HG02763 (cell line): ENCODE data around the gene CCDC88A.
"Not testable (repeated sequence)": the region's sequence is repeated elsewhere in the genome, so short reads cannot be mapped to it uniquely, and the experiment has no call there.

Experiments used
- ATAC-seq: cut with Tn5 transposase; IDR thresholded peaks from one replicate; pipeline ENCODE4 v1.9.1; 2021; ENCODE audit warnings: mild to moderate bottlenecking, moderate library complexity; ENCODE audit not compliant: unreplicated experiment

CCDC88A gene

DNA sequence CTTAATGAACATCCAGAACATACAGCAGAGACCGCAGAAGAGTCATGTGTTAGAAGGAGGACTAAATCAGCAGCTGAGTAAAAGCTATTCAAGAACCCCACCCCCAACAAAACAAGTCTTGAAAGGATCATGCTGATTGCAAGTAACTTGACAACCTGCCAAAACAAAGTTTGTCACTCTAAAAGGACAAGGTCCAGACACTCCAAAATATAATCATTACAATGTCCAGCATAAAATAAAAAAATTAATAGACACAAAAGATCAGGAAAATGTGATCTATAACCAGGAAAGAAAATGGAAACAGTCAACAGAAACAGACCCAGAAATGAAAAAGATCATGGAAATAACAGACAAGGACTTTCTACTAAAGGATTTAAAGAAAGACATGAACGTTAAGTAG lies 28.5 kb downstream of the CCDC88A start:
- no peak for ATAC-seq

DNA sequence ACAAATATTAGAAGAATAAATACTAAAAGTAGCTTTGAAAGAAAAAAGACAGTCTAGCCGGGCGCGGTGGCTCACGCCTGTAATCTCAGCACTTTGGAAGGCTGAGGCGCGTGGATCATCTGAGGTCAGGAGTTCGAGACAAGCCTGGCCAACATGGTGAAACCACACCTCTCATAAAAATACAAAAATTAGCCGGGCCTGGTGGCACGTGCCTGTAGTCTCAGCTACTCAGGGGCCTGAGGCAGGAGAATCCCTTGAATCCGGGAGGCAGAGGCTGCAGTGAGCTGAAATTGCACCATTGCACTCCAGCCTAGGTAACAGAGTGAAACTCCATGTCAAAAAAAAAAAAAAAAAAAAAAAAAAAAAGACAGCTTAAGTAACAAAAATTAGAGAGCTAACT lies 34.1 kb downstream of the CCDC88A start:
- not testable (repeated sequence) for ATAC-seq

DNA sequence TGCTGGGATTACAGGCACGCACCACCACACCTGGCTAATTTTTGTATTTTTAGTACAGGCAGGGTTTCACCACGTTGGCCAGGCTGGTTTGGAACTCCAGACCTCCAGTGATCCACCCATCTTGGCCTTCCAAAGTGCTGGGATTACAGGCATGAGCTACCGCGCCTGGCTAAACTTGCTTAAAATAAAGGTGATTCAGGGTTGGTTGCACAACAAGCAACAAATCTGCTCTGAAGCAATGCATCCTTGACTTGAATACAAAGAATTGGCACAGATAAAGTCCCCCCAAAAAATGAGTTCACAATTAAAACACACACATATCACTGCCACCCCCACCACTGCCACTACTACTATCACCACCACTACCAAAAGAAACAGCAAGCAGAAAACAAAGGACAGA lies 34.9 kb downstream of the CCDC88A start:
- no peak for ATAC-seq

DNA sequence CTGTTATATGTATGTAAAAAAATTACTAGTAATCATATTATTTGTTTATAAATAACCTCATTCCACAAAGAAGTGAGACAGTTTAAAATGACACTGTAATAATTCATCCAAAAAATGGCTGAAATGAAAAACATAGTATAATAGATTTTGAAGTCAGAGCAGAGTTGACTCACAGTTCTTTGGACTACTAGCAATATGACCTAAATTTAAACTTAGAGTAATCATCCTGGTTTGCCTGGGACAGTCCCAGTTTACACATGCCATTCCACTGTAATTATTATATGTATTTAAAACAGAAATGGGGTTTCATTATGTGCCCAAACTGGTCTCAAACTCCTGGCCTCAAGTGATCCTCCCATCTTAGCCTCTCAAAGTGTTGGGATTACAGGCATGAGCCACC lies 48.3 kb downstream of the CCDC88A start:
- no peak for ATAC-seq

DNA sequence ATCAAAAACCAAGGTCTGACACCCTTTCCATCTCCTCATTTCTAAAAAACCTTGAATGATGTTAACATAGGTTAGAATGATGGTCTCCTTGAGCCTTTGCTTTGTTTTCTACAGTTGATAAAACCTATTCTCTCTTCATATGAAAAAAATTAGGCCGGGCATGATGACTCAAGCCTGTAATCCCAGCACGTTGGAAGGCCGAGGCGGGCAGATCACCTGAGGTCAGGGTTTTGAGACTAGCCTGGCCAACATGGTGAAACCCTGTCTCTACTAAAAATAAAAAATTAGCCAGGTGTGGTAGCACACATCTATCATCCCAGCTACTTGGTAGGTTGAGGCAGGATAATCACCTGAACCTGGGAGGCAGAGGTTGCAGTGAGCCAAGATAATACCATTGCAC lies 49.4 kb downstream of the CCDC88A start:
- no peak for ATAC-seq

DNA sequence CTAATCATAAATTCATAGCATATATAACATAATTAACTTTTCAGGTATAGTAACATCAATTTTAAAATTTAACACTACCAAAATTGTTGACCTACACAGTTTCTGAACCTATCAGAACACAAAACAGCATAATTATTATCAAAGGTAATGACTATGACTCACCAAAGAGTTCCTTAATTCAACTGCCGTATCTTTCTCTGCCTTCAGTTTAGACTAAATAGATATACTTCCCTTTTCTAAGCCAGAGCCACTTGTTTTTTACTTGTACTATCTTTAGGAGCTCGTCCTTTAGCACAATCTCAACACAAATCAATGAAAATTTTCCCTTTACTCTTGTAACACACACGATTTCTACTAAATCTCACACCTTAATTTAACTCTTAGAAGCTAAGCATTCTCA lies 54.4 kb downstream of the CCDC88A start:
- ATAC-seq = no peak

DNA sequence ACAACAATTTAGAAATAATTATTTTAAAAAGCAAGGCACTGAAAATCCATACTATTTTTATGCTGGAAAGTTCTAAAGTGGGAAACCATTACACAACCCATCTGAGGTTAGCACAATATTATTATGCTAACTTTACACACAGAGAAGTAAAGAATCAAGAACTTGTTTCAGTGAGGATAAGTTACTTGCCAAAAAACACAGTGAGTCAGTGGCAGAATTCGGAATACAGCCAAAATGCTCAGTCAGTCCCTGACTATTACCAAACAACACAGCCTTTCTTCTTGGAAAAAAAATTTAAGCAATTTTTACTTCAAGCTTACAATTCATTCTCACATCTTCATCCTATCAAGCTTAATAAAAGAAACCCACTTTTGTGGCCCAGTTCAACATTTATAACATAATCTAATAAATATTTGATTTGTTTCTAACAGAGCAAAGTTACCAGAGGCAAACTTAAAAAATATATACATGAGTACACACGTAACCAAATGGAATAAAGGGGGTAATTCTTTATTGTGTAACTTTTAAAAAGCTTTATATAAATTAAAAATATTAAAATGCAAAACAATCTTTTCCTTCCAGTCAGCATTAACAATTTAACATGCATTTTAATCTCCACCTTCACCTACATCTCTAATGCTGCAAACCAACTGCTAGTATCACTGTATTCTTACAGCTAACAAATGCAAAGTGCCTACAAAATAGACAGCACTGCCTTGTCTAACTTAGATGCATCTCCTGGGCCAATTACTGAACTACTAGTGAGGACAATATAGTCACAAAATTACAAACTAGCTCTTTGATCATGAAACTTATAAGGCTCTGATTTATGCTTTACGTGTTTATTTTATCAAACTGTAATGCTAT lies 55.2 kb downstream of the CCDC88A start:
- no peak for ATAC-seq

DNA sequence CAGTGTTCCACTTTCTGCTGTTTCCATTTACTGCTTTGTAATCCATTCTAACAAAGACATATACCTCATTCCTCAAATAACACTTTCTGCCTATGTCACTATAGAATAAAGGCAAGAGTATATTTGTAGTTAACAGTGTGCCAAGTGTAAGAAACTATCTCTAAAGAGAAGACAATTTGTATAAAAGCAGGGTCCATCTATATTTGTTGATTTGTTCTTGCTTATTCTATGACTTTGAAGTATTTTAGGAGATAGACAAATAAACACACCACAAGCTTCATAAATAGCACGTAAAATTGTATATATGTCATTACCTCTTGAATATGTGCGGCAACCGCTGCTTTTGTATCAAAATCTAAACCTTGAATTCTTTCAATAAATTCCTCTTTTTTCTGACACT lies 56.0 kb downstream of the CCDC88A start:
- no peak for ATAC-seq

DNA sequence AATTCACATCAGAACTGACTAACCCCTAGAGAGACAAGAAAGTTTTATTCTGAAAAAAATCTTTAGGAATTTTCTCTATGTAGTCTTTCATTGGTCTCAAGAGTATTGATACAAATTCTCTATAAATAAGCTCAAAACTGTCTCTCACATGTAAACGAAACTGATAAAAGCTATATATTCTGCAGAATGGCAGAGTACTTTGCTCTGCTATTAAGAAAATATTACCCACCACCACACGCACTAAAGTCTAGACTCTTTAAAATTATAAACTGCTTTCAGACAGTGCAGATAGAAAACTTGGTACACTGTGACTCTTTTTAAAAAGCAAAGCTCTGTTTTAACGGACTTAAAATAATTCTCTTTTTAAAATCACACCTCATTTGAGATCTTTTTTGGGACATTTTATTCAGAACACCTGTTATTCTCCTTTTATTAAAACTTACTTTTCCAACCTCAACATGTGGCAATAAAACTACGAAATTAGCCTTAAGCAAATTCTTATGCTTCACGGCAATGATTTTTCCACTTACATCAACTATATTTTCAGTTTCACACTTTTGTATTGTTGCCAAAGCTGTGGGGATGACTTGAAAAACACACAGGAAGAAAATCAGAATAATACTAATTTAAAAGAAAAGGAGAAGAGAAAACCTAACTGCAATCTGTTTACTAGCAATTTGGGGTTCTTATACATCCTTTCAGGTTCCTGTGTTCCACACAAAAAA lies 58.0 kb downstream of the CCDC88A start:
- no peak for ATAC-seq

DNA sequence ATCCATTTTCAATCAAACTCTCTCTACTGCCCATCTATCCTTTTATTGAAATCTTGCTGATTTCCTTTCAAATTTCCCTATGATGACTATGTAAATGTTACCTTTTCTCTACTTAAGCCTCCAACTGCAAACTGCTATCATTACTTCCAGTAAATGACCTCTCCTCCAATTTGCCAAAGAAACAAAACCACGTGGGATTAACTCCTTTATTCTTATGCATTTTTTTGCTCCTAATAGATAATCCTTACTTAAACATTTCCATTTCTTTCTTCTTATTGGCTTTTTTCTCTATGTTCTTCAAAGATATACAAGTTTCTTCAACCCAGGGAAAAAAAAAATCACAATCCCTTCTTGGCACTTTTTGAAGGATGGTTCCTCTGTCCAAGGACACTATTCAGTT lies 61.2 kb downstream of the CCDC88A start:
- no peak for ATAC-seq

DNA sequence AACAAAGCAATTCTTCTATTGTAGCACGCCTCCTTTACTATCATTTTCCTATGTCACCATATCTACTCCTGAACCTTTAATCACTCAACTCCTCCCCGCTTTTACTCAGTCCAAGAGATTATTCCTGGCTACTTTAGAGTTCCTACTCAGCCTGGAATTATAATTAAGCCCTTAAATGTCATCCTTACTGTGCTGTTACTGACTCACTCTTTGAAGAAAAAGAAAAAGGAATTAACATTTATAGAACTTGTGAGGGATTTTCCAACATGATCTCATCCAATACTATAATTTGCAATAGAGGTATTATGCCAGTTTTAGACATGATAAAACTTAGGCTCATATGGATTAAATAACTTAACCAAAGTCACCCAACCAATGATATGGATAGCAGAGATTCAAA lies 61.7 kb downstream of the CCDC88A start:
- ATAC-seq = no peak

DNA sequence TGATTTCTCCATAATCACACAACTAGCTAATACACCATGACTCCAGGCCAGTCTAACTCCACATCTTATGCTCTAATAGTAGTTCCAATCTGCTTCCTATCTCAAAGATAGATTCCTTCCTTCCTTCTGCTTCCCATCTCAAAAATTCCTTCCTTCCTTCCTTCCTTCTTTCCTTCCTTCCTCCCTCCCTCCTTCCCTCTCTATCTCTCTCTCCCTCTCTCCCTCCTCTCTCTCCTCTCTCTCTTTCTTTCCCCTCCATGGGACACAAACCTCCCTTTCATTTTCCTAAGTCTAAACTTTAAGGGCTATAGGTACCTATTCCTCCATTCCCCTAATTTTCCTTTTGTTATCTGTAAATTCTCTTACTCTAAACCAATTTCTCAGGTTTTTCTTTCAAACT lies 62.5 kb downstream of the CCDC88A start:
- ATAC-seq = no peak

DNA sequence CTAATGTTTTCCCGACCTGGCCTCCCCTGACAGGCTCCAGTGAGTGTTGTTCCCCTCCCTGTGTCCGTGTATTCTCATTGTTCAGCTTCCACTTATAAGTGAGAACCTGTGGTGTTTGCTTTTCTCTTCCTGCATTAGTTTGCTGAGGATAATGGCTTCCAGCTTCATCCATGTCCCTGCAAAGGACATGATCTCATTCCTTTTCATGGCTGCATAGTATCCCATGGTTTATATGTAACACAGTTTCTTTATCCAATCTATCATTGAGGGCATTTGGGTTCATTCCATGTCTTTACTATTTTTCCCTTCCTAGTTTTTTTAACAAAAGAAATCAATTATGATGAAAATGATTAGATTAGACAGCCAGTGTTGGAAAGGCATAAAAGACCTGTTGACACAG lies 63.5 kb downstream of the CCDC88A start:
- not testable (repeated sequence) for ATAC-seq

DNA sequence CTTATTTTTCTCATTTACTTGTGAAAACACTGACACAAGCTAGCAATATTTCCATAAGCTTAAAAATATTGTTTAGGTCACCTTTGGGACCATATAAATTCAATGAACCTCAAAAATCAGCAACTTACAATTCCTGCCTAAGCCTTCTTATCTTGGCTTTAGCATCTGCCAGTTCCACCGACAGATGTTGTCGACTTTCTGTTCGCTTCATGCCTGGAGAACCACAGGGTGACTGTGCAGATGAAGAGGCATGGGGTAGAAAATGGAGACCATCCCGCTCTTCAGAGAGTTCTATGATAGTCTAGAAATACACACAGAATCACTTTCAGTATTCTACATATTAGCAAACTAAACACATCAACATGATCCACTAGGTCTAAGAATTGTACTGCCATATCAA lies 64.2 kb downstream of the CCDC88A start:
- no peak for ATAC-seq

DNA sequence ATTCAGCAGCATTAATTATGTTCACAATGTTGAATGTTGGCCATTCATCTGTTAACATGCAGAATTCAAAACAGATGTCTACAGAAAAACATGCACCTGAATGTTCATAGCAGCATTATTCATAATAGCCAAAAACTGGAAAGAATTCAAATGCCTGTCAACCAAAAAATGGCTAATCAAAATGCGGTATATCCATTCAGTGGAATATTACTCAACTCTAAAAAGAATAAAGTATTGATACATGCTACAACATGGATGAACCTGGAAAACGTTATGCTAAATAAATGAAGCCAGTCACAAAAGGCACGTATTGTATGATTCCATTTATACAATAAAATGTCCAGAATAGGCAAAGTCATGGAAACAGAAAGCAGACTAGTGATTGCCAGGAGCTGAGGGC lies 68.0 kb downstream of the CCDC88A start:
- no peak for ATAC-seq

DNA sequence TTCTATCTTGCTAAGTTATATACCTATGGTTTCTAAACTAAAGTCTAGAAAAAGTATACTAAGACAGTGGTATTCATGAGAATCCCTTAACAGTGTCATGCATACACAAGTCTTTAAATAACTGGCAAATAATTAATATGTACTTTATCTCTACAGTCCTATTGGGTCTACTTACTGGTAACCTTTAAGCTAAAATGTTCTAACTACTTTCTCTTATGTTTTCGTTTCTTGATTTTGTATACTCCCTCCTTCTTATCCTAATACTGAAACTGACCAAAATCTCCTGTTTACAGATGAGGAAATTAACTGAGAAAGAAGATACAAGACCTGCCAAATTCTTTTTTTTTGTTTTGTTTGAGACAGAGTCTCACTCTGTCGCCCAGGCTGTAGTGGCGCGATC lies 74.6 kb downstream of the CCDC88A start:
- no peak for ATAC-seq

DNA sequence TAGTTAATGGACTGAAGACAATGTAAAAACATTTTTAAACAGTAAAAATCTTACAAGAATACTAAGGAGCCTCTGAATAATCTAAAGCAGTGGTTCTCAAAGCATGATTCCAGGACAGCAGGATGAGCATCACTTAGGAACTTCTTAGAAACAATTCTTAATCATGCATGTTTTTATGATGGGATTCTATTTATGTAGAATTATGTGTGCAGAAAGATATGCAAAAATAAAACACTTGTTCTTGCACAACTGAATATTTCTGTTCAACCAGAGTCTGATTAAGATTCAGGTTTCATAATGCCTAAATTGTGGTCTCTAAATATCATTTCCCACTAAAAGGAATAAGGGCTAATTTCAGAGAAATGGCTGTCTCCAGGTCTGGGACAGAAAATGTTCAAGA lies 81.4 kb downstream of the CCDC88A start:
- ATAC-seq = no peak

DNA sequence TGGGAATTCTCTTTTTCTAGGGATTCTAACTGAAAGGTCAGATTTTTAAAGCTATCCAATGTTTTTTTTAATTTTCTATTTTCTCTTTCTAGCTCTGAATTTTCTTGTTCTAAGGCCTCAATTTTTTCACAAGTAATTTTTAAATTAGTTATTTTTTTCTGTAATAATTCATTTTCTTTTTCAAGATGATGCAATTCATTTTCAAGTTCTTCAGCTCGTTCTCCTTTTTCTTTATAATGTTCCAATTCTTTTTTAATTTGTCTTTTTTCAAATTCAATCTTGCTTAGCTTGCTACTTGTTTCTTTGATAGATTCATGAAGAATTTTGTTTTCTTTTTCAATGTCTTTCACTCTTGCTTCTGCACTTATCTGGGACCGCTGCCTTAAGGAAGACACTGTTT lies 84.9 kb downstream of the CCDC88A start:
- ATAC-seq = no peak

DNA sequence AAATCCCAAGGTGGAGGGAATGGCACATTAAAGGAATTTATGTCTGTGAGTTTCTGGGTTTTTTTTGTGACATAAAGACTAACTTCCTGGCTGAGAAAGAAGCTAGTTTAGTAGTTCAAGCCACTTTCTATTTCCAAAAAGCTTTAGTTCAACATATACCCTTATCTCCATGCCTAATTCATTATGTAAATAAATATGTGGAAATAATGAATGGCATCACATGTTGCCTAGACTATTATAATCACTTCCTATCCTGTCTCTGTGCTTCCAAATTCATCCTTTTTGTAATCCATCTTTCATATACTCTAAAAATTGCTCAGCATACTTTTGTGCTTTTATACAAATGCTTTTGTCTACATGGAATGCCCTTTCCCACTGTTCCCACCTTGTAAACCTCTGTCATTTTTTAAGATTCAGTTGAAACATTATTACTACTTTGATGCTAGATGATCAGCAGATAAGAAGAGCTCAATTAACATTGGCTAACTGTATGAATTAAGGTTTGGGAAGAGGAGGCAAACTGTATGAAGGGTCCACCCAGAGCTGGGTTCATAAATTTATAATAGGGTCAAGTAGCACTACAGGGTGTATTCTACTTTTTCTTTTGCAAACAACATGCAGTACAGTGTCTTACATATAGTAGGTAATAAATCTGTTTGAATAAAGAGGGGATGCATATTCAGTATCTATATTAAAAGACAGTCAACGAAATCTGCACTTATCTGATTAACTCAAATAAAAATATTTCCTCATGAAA lies 88.9 kb downstream of the CCDC88A start:
- ATAC-seq = no peak

DNA sequence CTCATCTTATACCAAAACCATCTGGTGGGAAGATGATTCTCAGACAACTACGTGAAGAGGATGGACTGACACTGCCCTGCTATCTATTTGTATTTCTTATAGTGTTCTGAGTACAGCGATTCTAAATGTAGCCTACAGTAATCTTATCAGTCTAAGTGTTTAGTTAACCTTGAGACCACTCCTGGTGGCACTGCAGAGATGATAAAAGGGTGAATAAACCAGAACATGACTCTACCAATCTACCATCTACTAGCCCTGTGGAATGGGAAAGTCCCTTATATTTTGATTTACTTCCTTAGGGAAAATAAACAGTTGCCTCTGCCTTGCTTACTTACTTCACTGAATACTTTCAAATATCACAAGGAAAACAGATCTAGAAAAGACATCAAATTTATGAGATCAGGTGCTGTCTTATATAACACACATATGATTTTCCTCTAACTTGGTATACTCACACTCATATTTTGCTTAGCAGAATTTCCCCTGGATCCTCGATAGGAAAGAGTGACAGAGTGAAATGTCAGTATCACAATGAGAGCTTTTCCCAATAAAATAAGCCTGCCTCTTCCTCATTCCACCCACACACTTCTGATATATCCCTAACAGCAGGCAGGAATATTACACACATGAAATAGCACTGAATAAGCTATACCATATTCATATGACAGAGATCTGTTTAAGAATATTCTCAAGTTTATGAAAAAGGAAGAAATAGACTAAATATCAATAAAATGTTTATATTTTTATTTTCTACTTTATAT lies 92.0 kb downstream of the CCDC88A start:
- ATAC-seq = no peak

DNA sequence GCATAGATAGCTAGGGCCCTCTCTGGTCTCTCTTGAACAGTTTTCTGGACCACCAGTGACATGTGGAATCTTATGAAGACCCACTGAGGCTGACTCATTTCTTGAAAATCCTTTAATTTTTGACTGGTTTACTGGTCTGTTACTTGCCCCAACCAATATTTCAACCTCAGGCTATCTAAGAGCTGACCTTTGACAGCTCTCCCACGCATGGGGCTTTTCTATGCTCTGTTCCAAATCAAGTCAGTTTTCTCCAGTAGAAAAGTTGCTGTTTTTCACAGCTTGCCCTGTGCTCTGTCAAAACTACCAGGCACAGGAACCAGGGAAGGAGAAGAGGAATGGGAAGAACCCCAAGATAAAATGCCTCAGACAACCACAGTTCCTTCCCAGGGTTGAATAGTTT lies 104.7 kb downstream of the CCDC88A start:
- no peak for ATAC-seq
